Nephron progenitor cell (in vitro differentiated cells): ENCODE data around the gene CAPN14.

Experiments
- DNase-seq: peaks from one replicate; pipeline ENCODE4 v3.0.0; 2021
- H3K27ac Mint-ChIP-seq: 2 replicates; pipeline ENCODE4 v1.8.0; 2021; ENCODE audit warnings: mild to moderate bottlenecking, moderate library complexity, mixed read lengths
- H3K27me3 Mint-ChIP-seq: 2 replicates; pipeline ENCODE4 v1.8.0; 2021; ENCODE audit warnings: mild to moderate bottlenecking, low read depth, mixed read lengths; ENCODE audit not compliant: poor library complexity
- H3K36me3 Mint-ChIP-seq: 2 replicates; pipeline ENCODE4 v1.8.0; 2021; ENCODE audit warnings: low read depth, mixed read lengths
- H3K4me1 Mint-ChIP-seq: 2 replicates; pipeline ENCODE4 v1.8.0; 2021; ENCODE audit warnings: mixed read lengths
- H3K4me3 Mint-ChIP-seq: 2 replicates; pipeline ENCODE4 v1.8.0; 2021; ENCODE audit warnings: mild to moderate bottlenecking, moderate library complexity, mixed read lengths
- H3K9me3 Mint-ChIP-seq: 2 replicates; pipeline ENCODE4 v1.8.0; 2021; ENCODE audit warnings: mild to moderate bottlenecking, moderate library complexity, mixed read lengths
- TF ChIP-seq, protein P1 (sequence below): fragments of 200-600 bp; sonication (generic); IDR thresholded peaks from 2 replicates; pipeline ENCODE4 v1.5.0; 2021; ENCODE audit warnings: antibody characterized with exemption

Gene CAPN14

DNA sequence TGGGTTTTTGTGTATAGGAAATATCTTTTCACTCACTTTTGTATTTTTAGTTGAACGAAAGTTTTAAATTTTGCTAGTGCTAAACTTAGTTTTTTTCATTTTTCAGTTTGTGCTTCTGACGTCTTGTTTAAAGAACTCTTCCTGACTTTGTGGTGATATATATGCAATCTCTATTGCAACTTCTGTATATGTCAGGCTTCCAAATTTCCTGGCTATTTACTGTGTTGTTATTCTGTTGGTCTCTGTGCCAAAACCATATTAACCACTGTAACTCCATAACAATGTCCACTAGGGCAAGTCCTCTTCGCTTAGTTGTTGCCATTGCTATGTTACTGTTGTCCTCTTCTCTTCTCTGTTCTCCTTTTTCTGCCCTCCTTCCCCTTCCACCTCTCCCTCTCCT, 13.4 kb upstream of the CAPN14 start:
- no peak for DNase-seq
- Mint-ChIP-seq H3K9me3 (no peaks in the 10 kb centered on the region), H3K27me3 (peaks cover 49% of the 10 kb centered on the region), H3K4me3 (no peak overlapping the region), H3K4me1 (peaks cover 18% of the 10 kb centered on the region), H3K36me3 (no peaks in the 10 kb centered on the region), H3K27ac (no peak overlapping the region)
- TF ChIP-seq, protein P1, sequence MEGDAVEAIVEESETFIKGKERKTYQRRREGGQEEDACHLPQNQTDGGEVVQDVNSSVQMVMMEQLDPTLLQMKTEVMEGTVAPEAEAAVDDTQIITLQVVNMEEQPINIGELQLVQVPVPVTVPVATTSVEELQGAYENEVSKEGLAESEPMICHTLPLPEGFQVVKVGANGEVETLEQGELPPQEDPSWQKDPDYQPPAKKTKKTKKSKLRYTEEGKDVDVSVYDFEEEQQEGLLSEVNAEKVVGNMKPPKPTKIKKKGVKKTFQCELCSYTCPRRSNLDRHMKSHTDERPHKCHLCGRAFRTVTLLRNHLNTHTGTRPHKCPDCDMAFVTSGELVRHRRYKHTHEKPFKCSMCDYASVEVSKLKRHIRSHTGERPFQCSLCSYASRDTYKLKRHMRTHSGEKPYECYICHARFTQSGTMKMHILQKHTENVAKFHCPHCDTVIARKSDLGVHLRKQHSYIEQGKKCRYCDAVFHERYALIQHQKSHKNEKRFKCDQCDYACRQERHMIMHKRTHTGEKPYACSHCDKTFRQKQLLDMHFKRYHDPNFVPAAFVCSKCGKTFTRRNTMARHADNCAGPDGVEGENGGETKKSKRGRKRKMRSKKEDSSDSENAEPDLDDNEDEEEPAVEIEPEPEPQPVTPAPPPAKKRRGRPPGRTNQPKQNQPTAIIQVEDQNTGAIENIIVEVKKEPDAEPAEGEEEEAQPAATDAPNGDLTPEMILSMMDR = no peak

DNA sequence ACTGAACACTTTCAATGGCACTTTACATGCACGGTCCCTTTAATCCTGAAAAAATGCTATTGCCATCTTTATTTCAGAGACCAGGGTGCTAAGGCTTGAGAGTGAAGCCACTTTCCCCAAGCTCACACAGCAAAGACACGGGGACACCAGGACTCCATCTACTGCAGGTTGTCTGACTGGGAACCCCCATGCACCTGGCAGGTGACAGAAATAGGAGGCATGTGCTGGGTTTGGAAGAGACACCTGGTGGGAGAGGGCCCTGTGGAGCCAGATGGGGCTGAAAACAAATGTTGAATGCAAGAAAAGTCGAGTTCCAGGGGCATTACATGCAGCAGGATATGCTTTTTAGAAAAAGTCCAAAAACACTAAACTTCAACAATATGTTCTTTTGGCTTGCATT, 11.4 kb upstream of the CAPN14 start:
- no peak for DNase-seq
- Mint-ChIP-seq H3K4me3 (no peak overlapping the region), H3K27ac (no peak overlapping the region), H3K36me3 (no peaks in the 10 kb centered on the region), H3K27me3 (peaks cover 47% of the 10 kb centered on the region), H3K9me3 (no peaks in the 10 kb centered on the region), H3K4me1 (peaks cover 8% of the 10 kb centered on the region)
- TF ChIP-seq, protein P1 = no peak

DNA sequence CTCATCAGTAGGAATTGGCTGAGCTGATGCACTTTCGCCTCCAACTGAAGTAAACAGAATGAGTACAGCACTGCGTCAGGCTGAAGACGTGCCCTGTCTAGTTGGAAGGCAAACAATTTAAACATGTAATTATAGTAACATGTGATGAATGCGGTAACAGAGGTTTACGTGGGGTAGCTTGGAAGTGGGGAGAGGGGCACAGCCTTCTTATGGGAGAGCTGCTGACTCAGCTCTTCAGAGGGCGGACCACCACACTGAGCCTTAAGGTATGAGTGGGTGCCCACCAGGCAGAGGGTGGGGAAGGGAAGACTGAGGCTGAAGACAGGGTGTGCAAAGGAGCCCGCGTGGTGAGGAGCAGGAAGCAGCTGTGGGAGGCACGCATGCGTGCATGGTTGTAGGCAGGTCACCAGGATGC, 10.4 kb upstream of the CAPN14 start:
- H3K9me3 Mint-ChIP-seq = no peaks in the 10 kb centered on the region
- no peaks in the 10 kb centered on the region for H3K4me1 Mint-ChIP-seq
- TF ChIP-seq, protein P1 = no peak
- no peaks in the 10 kb centered on the region for H3K36me3 Mint-ChIP-seq
- no peak overlapping the region for H3K27ac Mint-ChIP-seq
- DNase-seq = no peak
- peaks cover 50% of the 10 kb centered on the region for H3K27me3 Mint-ChIP-seq
- H3K4me3 Mint-ChIP-seq = no peak overlapping the region

DNA sequence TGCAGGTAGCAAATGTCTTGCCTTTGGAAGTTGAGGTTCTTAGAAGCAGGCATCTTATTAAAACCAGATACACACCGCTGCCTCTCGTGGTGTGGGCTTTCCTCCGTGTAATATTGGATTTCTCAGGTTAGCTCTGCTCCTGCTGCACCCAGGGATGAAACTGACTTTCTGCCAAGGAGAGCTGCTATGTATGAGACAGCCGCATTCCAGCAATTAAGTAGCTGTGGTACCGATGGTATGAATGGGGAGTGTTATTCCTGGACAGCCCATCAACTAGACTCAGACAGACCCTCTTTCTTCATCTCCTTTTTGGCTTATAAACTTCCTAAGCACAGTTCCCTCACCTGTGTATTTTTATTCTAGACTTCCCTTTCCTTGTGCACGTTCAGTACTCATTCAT, 9.8 kb upstream of the CAPN14 start:
- no peaks in the 10 kb centered on the region for H3K36me3 Mint-ChIP-seq
- no peaks in the 10 kb centered on the region for H3K4me1 Mint-ChIP-seq
- no peak overlapping the region for H3K27ac Mint-ChIP-seq
- no peaks in the 10 kb centered on the region for H3K9me3 Mint-ChIP-seq
- TF ChIP-seq, protein P1 = no peak
- no peak for DNase-seq
- no peak overlapping the region for H3K4me3 Mint-ChIP-seq
- H3K27me3 Mint-ChIP-seq = peaks cover 50% of the 10 kb centered on the region

DNA sequence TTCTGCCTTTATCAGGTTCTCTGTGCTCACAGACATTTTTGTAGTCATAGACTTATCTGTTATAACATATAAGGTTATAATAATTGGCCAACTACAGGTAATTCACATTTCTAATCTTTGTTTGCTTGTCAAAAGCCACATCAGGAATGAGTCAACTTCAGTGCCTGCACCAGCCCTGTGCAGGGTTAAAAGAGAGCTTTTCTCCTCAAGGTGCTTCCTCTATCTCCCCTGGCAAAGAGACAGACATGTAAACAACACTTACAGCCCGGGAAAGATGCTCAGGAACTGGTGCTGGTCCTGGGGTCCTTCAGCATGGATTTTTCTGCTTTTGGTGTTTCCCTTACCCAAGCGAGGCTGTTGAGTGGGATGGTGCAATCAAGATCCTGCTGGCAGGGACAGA, 9.0 kb upstream of the CAPN14 start:
- H3K36me3 Mint-ChIP-seq = no peaks in the 10 kb centered on the region
- H3K27ac Mint-ChIP-seq = no peak overlapping the region
- H3K4me3 Mint-ChIP-seq = no peak overlapping the region
- peaks cover 53% of the 10 kb centered on the region for H3K27me3 Mint-ChIP-seq
- no peak for DNase-seq
- H3K4me1 Mint-ChIP-seq = no peaks in the 10 kb centered on the region
- H3K9me3 Mint-ChIP-seq = no peaks in the 10 kb centered on the region
- TF ChIP-seq, protein P1 = no peak

DNA sequence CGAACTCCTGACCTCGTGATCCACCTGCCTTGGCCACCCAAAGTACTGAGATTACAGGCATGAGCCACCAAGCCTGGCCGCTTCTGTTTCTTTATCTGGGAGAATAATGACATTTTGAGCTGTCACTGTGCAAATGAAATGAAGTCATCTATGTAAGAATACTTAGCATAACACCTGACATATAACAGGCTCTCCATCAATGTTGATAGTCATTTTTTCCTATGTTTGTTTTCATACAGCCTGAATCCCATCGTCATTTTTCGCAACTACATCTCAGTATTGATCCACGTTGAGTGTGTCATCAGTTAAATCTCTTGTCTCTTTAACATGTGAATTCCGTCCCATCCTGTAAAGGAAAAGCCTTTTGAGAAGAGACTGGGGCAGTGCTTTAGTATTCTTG, 6.4 kb upstream of the CAPN14 start:
- TF ChIP-seq, protein P1 = no peak
- no peak overlapping the region for H3K4me3 Mint-ChIP-seq

More for the DNA sequence above, 6.4 kb upstream of the CAPN14 start:
- DNase-seq = no peak
- no peaks in the 10 kb centered on the region for H3K36me3 Mint-ChIP-seq
- peaks cover 39% of the 10 kb centered on the region for H3K27me3 Mint-ChIP-seq
- peaks cover 14% of the 10 kb centered on the region for H3K4me1 Mint-ChIP-seq
- no peak overlapping the region for H3K27ac Mint-ChIP-seq
- H3K9me3 Mint-ChIP-seq = no peaks in the 10 kb centered on the region
